Posterior cingulate gyrus (tissue), 11 donors: ENCODE data around the gene BUB3.
A peak's percentile ranks its signal among the peaks of the same experiment; 100 is the strongest.
"Not testable (repeated sequence)": the region's sequence is repeated elsewhere in the genome, so short reads cannot be mapped to it uniquely, and the experiment has no call there.

Experiments
- DNase-seq, 10 donors: peaks; one replicate each; pipeline versions ENCODE4 v3.0.0 to v3.0.0-alpha.2; 2020 to 2021; ENCODE audit warnings: mixed read lengths in 3 of 10
- intact Hi-C: fragments of 100-400 bp; cut with DNase I; formaldehyde crosslinking; loops from one replicate; pipeline ENCODE4 v1.15.1; 2023

The BUB3 gene

DNA sequence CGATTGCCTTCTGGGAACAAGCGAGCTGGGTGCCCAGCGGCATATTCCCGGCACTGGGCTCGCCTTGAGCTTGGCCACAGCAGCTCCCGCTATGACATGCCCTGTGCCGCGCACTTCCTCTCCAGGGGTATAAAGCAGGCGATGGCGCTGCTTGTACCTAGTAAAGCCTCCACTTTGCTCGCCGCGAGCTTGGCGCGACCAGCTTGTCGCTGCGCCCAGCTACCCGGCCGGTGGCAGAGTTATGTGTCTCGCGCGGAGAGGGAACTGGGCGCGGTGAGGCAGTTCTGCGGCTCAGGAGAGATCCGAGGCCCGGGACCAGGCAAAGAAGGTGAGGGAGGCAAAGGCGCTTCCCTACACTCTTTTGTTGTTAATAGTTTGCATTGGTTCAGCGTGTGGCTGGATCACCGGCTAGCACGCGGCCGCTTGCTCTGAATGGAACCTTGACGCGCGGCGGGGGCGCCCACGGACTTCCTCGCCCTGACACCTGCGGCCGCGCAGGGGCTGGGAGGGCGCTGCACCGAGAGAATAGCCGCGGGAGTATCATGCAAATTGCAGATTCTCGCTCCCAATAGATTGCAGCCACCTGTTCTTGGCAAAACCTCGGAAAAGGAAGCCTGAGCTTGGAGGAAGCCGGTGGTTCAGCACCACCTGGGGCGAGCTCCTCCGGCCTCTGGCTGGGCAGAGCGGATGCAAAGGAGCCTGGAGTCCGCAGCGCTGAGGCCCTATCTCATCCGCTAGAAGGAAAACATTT, 3.0 kb upstream of the BUB3 start:
- DNase-seq = peak in 1 of 10 donors; percentile 75
- intact Hi-C loops = no loop called here

DNA sequence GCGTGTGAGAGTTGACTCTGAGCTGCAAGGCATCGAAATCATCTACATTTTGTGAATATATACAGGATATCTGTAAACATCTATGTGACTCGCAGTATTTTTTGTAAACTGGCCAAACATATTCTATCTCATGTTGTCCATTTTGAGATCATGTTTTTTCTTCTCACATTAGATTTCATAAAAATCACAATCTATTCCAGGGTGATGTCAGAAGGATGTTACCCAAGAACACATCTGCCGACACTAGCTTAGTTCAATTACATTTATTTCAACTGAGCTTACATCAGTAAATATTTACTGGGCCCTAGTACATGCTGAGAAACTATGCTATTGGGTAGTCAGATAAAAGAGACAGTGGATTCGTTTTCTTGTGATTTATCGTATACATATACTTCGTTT, 2.5 kb upstream of the BUB3 start:
- intact Hi-C loops = no loop called here
- no peak for DNase-seq

DNA sequence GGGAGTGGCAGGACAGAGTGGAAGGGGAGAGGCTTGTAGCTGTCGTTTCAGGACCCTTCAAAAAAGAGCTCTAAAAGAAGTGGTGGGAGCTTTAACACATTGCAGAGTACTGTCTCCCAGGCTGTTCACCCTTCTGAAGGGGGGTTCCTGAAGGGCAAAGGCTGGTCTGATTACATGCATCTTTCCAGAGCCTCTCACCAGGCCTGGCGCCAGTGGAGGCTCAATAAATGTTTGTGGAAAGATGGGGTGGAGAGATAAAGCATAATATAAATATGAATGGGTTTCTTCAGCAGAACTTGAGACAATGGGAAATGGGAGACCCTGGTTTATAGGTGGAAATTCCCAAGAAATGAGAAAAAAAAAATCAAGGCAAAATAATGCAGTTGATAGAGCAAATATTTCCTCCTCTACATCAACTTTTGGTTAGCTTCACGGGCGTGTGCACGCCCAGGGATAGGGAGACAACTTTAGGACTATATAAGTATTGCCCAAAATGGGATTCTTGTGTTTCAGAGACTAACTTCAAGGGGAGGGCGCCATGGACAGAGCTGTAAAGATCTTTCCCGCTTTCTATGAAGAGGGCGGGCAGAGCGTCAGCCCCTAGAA, 613 bp upstream of the BUB3 start:
- intact Hi-C loops = no loop called here
- DNase-seq = peak in 1 of 10 donors; percentile 68

DNA sequence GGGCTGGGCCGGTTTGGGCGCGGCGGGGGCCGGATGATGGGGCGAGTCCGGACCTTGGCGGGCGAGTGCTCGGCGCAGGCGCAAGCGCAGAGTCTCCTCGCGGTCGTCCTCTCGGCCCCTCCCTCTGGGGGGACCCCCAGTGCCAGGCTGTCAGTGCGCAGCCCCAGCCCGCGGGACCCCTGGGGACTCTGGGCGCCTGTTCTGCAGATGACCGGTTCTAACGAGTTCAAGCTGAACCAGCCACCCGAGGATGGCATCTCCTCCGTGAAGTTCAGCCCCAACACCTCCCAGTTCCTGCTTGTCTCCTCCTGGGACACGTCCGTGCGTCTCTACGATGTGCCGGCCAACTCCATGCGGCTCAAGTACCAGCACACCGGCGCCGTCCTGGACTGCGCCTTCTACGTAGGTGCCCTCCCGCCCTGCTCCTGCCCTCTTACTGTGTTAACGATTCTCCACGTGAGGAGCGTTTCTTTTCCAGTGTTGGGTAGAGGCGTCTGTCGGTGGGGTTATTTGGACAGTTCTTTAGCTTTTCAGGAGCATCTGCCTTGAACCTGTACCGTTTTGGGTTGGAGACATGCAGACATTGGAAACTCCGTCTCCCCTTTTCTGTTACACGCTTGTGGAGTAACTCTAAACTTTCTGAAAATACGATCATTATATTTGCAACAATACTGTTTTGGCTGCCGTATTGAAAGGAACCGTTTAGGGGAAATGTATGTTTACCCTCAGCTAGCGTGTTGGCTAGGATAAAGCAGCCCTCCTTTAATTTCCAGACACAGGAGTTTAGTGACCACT, 706 bp downstream of the BUB3 start:
- intact Hi-C loops = no loop called here
- peak in 9 of 10 donors; percentile 40 to 93 (median 53) for DNase-seq

DNA sequence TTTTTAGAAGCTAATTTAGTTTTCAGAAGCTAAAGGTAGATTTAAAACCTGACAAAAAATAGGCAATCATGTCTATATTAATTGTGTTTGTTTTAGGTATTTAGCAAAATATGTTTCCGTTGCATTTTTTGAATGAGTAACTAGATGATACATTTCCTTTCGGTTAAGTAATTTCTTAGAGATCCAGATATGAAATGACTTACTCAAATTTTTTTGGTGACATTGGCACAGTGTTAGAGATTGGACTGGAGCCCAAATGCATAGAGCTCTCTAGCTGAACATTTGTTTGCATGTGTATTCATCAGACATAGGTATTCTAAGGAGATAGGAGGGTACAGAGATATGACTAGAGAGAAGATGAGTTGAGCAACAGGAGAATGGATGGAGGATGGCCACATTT, 1.9 kb downstream of the BUB3 start:
- intact Hi-C loops = no loop called here
- no peak for DNase-seq

DNA sequence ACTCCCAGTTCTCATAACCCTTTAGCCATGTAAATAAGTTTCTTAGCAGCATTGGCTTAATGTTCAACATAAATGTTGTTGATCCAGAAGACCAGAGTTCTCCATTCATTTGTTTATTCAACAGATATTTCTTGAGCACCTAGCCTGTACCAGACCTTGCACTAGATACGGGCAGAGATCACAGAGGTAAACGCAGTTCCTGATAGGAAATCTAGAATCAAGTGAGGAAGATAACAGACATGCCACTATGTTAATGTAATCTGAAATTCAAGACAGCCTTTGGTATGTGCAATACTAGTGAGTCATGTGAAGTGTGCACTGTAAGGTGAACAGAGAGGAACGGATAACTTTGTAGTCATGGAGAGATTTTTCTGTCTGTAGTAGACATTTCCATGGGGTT, 3.0 kb downstream of the BUB3 start:
- no peak for DNase-seq
- intact Hi-C loops = no loop called here

DNA sequence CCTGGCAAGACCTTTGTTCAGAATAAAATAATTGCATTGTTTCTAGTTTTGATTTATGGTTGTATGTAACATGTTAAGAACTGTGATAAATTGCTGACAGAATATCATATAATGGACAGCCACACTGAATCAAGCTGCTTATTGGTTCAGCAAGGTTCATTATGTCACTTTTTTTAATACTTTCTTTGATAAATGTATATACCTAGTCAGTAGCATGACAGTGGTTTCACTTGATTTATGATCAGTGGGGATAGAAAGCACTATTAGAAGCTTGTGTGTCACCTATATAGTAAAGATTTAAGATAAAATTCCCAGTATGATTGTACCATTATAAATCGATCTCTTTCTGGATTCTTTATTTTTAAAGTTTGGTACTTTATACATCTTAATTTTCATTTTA, 4.5 kb downstream of the BUB3 start:
- no peak for DNase-seq
- intact Hi-C loops = no loop called here

DNA sequence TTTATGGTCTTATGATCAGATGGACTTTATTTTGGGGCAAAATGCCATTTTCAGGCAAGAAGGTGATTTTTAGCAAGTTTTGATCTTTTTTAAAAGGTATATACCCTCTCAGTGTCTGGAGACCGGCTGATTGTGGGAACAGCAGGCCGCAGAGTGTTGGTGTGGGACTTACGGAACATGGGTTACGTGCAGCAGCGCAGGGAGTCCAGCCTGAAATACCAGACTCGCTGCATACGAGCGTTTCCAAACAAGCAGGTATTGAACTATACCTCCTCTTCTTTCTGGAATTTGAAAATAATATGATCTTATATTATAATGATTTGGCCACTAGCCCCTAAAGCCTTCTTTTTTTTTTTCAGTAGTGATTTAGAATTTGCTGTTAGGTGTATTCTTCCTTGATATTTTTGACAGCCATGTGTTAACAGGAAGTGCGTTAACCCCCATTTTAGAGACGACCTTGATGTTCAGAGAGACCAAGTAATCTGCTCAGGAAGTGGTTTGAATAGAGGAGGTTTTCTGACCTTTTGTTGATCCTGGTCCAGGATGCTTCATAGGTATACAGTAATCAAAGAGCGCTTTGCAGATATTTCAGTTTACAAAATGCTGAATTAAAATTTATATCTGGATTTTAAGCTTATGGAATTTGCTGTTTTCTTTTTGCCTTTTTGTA, 6.2 kb downstream of the BUB3 start:
- DNase-seq = no peak
- intact Hi-C loops = no loop called here

DNA sequence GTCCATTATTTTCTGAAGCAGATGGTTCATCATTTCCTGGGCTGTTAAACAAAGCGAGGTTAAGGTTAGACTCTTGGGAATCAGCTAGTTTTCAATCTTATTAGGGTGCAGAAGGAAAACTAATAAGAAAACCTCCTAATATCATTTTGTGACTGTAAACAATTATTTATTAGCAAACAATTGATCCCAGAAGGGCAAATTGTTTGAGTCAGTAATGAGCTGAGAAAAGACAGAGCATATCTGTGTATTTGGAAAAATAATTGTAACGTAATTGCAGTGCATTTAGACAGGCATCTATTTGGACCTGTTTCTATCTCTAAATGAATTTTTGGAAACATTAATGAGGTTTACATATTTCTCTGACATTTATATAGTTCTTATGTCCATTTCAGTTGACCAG, 10.1 kb downstream of the BUB3 start:
- intact Hi-C loops = no loop called here
- no peak for DNase-seq

DNA sequence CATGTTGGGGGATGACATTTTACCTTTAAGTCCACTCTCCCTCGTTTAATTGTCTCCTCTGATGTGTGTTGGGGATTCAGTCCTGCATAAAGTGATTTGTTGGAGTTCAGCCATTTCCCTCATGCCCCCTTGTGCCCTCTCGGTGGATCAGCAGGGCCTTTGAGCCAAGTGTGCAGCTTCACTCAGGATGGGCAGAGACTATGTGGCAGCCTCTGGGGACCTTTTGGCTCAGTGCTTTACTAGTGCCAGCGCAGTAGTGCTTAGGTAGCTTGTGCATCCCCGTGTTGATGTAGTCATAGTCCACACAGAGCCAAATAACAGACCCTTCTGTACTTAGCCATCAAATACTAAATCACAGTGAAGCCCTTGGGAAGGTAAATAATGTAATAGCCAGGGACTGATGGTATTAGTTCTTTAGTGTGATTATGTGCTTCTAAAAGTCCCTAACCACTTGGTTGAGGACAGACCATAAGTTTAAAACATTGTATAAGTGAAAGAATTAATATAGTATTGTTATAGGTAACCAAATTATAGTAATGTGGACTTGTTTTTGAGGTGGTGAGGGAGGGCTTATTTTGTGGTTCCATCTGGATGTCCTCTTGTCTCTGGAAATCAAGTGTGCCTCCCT, 11.4 kb downstream of the BUB3 start:
- peak in 1 of 10 donors; percentile 78 for DNase-seq
- intact Hi-C loops = no loop called here

DNA sequence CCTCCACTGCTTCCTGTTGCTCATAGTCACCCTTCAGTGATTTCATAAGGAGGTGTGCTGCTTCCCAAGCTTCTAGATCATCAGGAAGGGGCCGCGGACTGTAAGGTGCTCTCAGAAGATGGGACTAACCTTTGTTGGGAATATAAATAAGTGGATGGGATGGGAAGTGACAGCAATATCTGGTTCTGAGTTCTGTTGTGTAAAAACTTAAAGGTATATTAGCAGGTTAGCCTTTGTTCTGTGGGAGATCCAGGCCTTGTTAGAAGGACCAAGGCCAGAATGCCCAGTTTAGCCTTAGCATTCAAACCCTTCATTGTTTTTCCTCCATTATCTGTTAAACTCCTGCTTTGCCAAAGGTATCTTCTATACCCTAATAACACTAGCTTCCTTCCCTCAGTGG, 12.4 kb downstream of the BUB3 start:
- no peak for DNase-seq
- intact Hi-C loops = no loop called here

DNA sequence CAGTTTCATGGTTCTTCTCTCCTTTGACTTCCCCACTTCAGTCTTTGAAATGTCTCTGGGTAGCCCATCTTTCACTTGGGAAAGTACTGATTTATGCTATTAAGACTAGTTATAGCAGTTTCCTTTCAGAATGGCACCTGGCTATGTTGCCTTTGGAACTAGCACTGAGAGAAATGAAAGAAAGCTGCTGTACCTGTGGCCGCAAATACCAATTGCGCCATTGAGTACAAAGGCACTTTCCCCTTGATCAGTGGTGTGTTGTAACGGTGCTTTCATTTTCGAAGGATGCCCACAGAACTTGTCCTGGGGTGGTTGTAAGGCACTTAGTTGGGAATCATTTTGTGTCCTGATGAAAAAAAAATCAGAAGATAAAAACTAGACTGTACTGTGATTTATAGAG, 16.8 kb downstream of the BUB3 start:
- DNase-seq = no peak
- intact Hi-C loops = no loop called here

DNA sequence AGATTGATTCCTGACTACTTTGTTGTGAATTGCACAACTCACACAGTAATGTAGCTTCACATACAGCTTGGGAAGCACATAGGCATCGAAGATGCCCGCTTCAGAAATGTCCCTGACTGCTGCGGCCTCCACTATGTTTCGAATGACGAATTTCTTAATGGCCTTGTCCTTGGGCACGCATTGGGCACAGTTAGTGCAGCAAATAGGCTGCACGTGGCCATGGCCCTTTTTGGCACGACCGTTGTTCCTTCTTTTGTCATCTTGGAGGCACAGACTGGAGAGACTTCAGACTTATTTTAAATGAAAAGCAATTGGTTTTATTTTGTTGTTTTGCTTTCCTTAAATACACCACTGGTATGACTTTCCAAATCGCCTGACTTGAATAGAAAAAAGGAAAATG, 17.4 kb downstream of the BUB3 start:
- DNase-seq, intact Hi-C loops: not testable (repeated sequence)

DNA sequence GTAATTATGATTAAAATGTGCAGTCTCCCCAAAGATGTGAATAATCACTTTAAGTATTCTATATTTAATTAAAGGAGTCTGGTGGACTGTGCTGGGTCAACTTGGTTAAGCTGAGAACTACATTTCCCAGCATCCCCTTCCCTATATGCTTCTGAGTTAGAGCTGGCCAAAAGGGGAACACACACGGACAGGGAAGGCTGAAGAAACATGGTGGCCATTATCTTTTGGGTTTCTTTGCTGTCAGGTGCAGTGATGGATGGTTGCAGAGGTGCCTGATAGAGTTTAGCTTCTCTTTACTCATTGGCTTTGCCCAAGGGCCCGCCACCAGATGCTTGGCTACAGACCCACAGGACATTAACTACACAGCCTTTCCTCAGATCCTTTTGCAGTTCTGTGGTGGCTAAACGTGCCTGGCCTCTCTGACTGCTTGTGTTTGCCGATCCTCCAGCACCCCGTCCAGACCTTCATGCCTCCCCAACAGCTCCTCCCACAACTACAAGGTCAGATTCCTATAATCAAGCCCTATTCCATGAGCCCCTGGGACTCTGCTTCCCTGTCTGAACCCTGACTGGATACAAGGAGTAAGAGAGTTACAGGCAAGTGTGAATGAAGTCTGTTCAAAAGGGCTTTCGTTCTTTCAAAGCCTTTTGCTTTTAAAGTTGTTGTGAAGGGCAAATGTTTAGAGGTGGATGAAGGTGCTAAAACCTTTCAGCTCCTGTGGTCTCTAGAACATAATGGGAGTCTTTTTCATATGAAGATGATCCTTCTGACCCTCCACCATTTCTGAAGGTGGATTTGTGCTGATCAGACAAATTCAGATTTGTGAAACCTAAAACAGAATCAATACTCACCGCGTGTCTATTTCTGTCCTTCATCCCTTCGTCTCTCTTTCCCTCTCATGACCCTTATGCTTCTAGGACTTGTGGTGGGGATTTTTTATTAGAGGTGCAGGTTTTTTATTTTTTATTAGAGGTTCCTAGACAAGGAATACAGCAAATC, 21.5 kb downstream of the BUB3 start:
- DNase-seq = peak in 1 of 10 donors; percentile 55
- intact Hi-C loops = no loop called here

DNA sequence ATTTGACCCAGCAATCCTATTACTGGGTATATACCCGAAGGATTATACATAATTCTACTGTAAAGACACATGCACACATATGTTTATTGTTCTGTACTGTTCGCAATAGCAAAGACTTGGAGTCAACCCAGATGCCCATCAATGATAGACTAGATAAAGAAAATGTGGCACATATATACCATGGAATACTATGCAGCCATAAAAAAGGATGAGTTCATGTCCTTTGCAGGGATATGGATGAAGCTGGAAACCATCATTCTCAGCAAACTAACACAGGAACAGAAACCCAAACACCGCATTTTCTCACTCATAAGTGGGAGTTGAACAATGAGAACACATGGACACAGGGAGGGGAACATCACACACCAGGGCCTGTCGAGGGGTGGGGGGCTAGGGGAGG, 24.2 kb downstream of the BUB3 start:
- intact Hi-C loops, DNase-seq: not testable (repeated sequence)

DNA sequence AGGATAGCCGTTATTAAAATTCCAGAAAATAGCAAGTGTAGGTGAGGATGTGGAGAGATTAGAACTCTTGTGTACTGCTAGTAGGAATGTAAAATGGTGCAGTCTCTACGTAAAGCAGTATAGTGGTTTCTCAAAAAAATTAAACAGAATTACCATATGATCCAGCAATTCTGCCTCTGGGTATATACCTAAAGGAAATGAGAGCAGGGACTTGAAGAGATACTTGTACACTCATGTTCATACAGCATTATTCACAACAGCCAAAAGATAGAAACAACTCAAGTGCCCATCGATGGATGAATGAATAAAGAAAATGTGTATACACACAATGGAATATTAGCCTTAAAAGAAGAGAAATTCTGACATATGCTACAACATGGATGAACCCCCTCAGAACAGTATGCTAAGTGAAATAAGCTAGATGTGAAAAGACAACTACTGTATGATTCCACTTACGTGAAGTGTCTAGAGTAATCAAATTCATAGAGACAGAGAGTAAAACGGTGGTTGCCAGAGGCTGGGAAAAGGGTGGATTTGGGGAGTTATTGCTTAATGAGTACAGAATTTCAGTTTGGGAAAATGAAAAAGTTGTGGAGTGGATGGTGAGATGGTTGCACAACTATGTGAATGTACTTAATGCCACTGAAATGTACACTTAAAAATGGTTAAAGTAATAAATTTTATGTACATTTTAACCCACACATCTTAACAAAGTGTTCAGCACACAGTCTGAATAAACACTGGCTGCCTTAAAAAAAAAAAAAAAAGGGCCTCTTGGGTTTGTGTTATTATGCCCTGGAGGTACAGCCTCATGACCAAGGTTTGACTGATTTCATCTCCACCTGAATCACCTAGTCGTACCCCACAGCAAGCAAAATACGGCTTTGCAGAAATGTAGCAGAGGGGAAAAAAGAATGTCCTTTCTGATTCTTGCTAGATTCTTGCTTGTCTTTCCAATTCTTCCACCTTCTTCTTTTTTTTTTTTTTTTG, 26.2 kb downstream of the BUB3 start:
- no peak for DNase-seq
- intact Hi-C loops = no loop called here

DNA sequence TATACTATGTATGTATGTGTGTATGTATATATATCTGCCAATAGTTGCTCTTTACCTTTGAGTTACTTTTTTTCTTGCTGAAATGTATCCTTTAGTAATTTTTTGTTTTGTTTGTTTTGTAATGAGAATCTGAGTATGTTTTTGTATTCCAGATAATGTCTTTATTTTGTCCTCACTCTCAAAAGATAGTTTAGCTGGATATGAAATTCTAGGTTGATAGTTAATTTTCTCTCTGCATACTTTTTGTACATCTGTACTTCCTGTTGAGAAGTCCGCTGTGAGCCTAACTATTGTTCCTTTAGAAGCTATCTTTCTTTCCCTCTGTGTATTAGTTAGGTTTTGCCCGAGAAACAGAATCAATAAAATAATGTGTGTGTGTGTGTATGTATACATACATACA, 29.5 kb downstream of the BUB3 start:
- intact Hi-C loops = no loop called here
- no peak for DNase-seq

DNA sequence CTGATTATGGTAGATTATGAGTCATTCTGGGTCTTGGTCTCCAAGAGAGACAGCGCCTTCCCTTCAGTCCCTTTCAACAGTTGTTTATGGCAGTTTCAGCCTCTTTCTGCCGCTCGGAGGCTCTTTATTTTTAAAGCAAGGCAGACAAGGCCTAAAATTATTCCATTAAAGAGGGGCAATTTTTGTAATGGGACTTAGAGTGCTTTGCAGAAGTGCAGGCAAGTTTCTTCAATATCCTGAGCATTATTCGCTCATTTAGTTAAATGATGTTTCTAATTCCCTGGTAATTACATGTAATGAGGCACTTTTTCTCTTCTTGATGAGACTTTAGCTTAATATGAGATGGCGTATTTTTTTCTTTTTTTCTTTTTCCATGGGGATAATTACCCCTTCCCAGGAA, 33.6 kb downstream of the BUB3 start:
- intact Hi-C loops = no loop called here
- DNase-seq = no peak
